ENCODE data around the gene SUSD4. TPM values are rescaled to one million over a fixed set of nuclear protein-coding genes. Genes with fewer than 3 reads are reported as not detected.

SUSD4 gene
- total and polyA plus RNA-seq, 9 donors, result 23.0 to 80.5 (median 36.6) TPM

GRCh38 chr1:223308136-223308535 is 55.8 kb downstream of the SUSD4 start:
- Histone ChIP-seq H3K4me3 (no peak overlapping the region), H3K36me3 (no peaks in the 10 kb centered on the region), H3K4me1 (ENCODE audit: insufficient read depth) (peaks cover under 1% of the 10 kb centered on the region), H3K27me3 (no peaks in the 10 kb centered on the region), H3K9me3 (no peaks in the 10 kb centered on the region), H3K27ac (no peak overlapping the region)
- no peak for DNase-seq
- 84 to 94% (median 90%) methylated on average over 2 of the region's 2 CpGs for WGBS, 3 donors
- no peak for TF ChIP-seq EP300 (IDR thresholded peaks at IDR 0.05)
- TF ChIP-seq CTCF (IDR thresholded peaks at IDR 0.05), result no peak
- no peak for TF ChIP-seq POLR2A (IDR thresholded peaks at IDR 0.05)
- intact Hi-C loops (cut with DNase I), result no loop called here

GRCh38 chr1:223307544-223307943 is 56.4 kb downstream of the SUSD4 start:
- intact Hi-C loops (cut with DNase I), result no loop called here
- Histone ChIP-seq H3K9me3 (no peaks in the 10 kb centered on the region), H3K27ac (no peak overlapping the region), H3K27me3 (no peaks in the 10 kb centered on the region), H3K4me1 (ENCODE audit: insufficient read depth) (no peaks in the 10 kb centered on the region), H3K36me3 (no peaks in the 10 kb centered on the region), H3K4me3 (no peak overlapping the region)
- no peak for DNase-seq
- TF ChIP-seq CTCF (IDR thresholded peaks at IDR 0.05) (no peak), EP300 (IDR thresholded peaks at IDR 0.05) (no peak), POLR2A (IDR thresholded peaks at IDR 0.05) (no peak)
- WGBS, 3 donors, result 91 to 94% (median 91%) methylated on average over 5 of the region's 5 CpGs

DNA sequence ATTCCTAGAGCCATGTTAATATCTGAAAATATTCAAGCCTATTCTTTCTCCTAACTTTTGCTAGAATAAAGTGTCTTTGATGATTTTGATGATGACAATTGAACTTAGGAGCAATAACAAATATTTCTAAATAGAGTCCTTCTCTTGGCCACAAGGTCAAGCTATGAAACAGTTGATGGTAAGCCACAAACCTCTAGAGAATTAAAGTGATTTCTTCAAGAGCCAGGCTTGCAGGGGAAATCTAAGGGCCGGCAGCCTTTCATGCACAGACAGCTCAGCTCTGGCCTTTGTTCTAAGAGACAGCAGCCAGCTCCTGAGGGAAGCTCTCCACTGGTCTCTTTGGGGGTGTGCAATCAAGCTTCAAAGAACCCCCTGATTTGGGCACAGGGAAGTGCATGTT is 59.0 kb downstream of the SUSD4 start:
- WGBS, 3 donors, result 43 to 64% (median 59%) methylated on average over 1 of the region's 1 CpG
- Histone ChIP-seq H3K4me1 (ENCODE audit: insufficient read depth) (no peaks in the 10 kb centered on the region), H3K36me3 (no peaks in the 10 kb centered on the region), H3K27ac (no peak overlapping the region), H3K4me3 (no peak overlapping the region), H3K9me3 (no peaks in the 10 kb centered on the region), H3K27me3 (no peaks in the 10 kb centered on the region)
- DNase-seq, result no peak
- intact Hi-C loops (cut with DNase I), result no loop called here
- no peak for TF ChIP-seq EP300 (IDR thresholded peaks at IDR 0.05)
- TF ChIP-seq CTCF (IDR thresholded peaks at IDR 0.05), result no peak
- TF ChIP-seq POLR2A (IDR thresholded peaks at IDR 0.05), result no peak

DNA sequence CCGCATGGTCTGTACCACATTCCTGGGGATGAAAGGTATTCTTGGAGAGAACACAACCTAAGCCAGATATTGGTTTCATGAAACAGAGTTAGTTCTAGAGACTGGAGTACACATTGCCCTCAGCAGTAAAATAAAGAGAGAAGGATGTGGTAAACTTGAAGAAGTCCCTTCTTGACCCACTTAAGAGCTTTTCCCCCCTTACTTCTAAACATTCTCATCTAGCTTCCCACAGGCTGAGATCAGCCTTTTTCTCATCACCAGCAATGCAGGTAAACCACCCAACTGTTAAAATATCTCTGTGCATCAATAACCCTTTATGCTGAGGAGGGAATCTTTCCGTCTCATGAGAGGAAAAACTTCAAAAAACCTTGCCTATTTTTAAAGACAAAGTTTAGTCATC is 62.6 kb downstream of the SUSD4 start:
- 97 to 99% (median 98%) methylated on average over 2 of the region's 2 CpGs for WGBS, 3 donors
- Histone ChIP-seq H3K4me3 (no peak overlapping the region), H3K36me3 (no peaks in the 10 kb centered on the region), H3K27ac (no peak overlapping the region), H3K4me1 (ENCODE audit: insufficient read depth) (peaks cover 5% of the 10 kb centered on the region), H3K9me3 (no peaks in the 10 kb centered on the region), H3K27me3 (no peaks in the 10 kb centered on the region)
- no peak for DNase-seq
- intact Hi-C loops (cut with DNase I), result no loop called here
- TF ChIP-seq EP300 (IDR thresholded peaks at IDR 0.05) (no peak), CTCF (IDR thresholded peaks at IDR 0.05) (no peak), POLR2A (IDR thresholded peaks at IDR 0.05) (no peak)

GRCh38 chr1:223299553-223299952 is 64.4 kb downstream of the SUSD4 start:
- TF ChIP-seq EP300 (IDR thresholded peaks at IDR 0.05) (no peak), CTCF (IDR thresholded peaks at IDR 0.05) (no peak), POLR2A (IDR thresholded peaks at IDR 0.05) (no peak)
- 23 to 43% (median 31%) methylated on average over 1 of the region's 1 CpG for WGBS, 3 donors
- intact Hi-C loops (cut with DNase I), result no loop called here

More at GRCh38 chr1:223299553-223299952, 64.4 kb downstream of the SUSD4 start:
- no peak for DNase-seq
- Histone ChIP-seq H3K27ac (no peak overlapping the region), H3K9me3 (no peaks in the 10 kb centered on the region), H3K36me3 (no peaks in the 10 kb centered on the region), H3K4me3 (no peak overlapping the region), H3K4me1 (ENCODE audit: insufficient read depth) (peaks cover 5% of the 10 kb centered on the region), H3K27me3 (no peaks in the 10 kb centered on the region)
